ENCODE results near the gene CALHM1.

The CALHM1 gene

DNA sequence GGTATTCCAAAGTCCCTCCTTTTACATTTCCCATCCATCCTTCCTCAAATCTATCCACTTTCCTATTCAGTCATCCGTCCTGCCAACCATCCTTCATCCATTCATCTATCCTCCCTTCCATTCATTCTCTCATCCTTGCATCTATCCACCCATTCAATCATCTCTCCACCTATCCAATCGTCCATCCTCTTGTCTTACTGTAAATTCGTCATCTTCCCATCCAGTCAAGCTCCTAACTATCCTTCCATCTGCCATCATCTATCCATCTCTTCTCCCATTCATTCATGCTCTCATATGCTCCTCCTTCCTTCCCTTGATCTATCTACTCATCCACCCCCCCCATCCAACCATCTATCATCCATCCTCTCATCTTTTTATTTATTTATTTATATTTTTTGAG lies 15.4 kb upstream of the CALHM1 start:
- Mint-ChIP-seq H3K4me3 (no peak overlapping the region), H3K4me1 (ENCODE audit: low read depth) (peaks cover 44% of the 10 kb centered on the region)

DNA sequence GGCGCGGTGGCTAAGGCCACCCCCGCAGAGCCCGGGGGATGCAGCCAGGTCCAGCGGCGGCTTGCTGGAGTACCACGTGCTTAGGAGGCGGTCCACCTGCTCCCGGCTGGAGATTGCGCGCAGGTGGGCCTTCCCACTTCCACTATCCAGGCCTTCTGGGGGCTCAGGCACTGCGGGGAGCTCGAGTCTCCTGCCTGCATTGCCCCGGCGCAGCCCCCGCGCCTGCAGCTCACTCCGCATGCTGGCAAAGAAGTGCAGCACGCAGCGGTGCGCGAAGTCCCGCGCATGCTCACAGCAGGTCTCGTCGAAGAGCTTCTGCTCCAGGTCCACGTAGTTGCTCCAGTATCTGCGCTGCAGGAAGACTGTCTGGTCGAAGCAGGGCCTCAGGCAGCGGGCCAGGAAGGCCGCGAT lies 14.6 kb upstream of the CALHM1 start:
- Mint-ChIP-seq H3K9me3 (peaks cover 5% of the 10 kb centered on the region), H3K27ac (peak overlapping the region; percentile 37), H3K36me3 (ENCODE audit: low read depth) (peaks cover 13% of the 10 kb centered on the region), H3K4me1 (ENCODE audit: low read depth) (peaks cover 44% of the 10 kb centered on the region), H3K4me3 (no peak overlapping the region), H3K27me3 (ENCODE audit: low read depth) (no peaks in the 10 kb centered on the region)
- no peak for DNase-seq (ENCODE audit: low spot score)

More for the DNA sequence above, 15.4 kb upstream of the CALHM1 start:
- DNase-seq (ENCODE audit: low spot score): no peak
- peaks cover 5% of the 10 kb centered on the region for H3K9me3 Mint-ChIP-seq
- H3K36me3 Mint-ChIP-seq (ENCODE audit: low read depth): peaks cover 13% of the 10 kb centered on the region
- peak overlapping the region; percentile 43 for H3K27ac Mint-ChIP-seq
- H3K27me3 Mint-ChIP-seq (ENCODE audit: low read depth): no peaks in the 10 kb centered on the region

DNA sequence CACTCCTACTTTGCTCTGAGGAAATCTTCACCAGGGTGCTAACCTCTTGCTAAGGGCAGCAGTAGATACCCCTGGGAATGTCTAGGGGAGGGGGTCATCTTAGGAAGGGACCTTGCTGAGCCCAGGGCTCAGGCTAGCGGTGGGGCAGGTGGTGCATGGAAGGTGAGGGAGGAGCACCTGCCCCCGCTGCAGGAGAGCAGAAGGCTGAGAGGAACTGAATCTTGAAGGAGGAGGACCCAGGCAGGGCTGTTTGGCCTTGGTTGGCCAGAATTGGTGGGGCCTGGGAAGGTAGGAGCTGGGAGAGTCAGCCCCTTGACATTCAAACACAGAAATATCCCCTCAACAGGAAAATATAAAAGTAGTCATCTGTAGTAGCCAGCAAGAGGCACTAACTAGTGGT lies 13.3 kb upstream of the CALHM1 start:
- H3K4me3 Mint-ChIP-seq: peak overlapping the region; percentile 70
- H3K9me3 Mint-ChIP-seq: peaks cover 5% of the 10 kb centered on the region
- DNase-seq (ENCODE audit: low spot score): no peak
- peaks cover 51% of the 10 kb centered on the region for H3K4me1 Mint-ChIP-seq (ENCODE audit: low read depth)
- peaks cover 13% of the 10 kb centered on the region for H3K36me3 Mint-ChIP-seq (ENCODE audit: low read depth)
- no peaks in the 10 kb centered on the region for H3K27me3 Mint-ChIP-seq (ENCODE audit: low read depth)
- peak overlapping the region; percentile 95 for H3K27ac Mint-ChIP-seq

DNA sequence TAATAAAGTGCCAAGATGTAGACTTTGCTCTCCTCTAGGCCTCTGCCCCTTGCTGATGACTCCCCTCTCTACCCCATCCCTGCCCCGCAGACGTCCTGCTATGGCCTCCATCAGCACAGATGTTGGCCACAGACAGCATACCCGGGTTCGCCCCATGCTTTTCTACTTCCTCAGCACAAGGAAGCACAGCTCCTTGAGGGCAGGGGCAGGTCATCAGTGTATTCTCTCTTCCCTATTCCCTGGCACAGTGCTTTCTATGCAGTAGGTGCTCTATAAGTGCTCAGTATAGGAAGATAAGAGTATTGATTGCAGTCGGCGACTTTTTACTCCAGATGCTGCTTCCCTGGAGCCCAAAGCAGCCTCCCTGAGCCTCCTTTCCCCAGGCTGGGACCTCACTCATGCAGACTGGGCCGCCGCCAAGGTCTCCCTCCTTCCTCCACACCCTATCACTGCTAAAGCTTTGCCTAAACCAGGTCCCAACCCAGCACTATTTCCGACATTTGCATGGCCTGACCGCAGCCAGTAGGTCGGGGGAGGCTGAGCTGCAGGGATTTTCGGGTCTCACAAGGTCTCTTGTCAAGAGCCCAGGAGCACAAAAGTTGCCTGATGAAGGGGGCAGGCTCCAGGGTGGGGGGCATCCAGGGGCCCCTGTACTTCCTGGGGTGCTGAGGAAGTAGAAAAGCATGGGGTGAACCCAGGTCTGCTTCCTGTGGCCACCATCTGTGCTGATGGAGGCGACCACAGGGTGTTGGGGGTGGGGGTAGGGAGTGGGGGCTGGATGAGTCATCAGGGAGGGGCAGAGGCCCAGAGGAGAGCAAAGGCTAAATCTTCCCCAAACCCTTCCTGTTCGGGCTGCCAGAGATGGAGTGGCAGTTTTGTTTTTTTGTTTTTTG lies 12.3 kb upstream of the CALHM1 start:
- Mint-ChIP-seq H3K27ac (peak overlapping the region; percentile 95), H3K4me3 (peak overlapping the region; percentile 70), H3K4me1 (ENCODE audit: low read depth) (peaks cover 53% of the 10 kb centered on the region), H3K9me3 (peaks cover 5% of the 10 kb centered on the region), H3K27me3 (ENCODE audit: low read depth) (no peaks in the 10 kb centered on the region), H3K36me3 (ENCODE audit: low read depth) (peaks cover 13% of the 10 kb centered on the region)
- peak; percentile 70 for DNase-seq (ENCODE audit: low spot score)

DNA sequence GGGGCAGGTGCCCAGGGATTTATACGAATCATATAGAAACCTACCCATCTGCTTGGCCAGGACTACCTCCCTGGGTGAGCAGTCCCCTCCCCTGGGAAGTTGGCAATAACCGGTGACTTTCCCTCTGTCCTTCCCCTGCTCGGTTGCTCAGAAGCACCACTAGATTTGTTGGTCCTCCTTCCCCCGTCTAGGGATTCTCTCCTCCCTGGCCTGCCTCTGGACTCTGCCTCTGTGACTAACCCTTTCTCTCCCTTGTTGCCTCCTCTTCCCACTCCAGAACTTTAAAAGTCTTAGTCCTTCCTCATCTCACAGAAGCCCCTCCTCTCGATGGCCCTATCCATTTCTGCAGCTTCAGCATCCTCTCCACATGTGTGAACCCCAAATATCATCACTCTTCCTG lies 10.5 kb upstream of the CALHM1 start:
- no peak for DNase-seq (ENCODE audit: low spot score)
- peaks cover 51% of the 10 kb centered on the region for H3K4me1 Mint-ChIP-seq (ENCODE audit: low read depth)
- peaks cover 3% of the 10 kb centered on the region for H3K27me3 Mint-ChIP-seq (ENCODE audit: low read depth)
- H3K36me3 Mint-ChIP-seq (ENCODE audit: low read depth): peaks cover 13% of the 10 kb centered on the region
- H3K4me3 Mint-ChIP-seq: peak overlapping the region; percentile 0
- H3K27ac Mint-ChIP-seq: peak overlapping the region; percentile 49
- H3K9me3 Mint-ChIP-seq: peaks cover 5% of the 10 kb centered on the region

DNA sequence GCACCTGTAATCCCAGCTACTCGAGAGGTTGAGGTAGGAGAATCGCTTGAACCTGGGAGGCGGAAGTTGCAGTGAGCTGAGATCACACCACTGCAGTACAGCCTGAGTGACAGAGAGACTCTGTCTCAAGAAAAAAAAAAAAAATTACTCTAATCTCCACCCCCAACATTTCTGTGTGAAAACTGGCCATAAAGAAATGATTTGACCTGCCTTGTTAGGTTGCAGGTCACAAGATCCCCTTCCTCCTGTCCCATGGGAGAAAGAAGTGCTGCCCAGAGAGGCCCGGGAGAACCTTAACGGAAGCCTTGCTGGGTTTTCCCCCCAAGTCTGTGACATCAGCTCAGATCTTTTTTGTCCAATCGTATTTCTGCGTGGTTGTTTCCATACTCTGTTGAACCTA lies 8.7 kb upstream of the CALHM1 start:
- peaks cover 46% of the 10 kb centered on the region for H3K4me1 Mint-ChIP-seq (ENCODE audit: low read depth)
- DNase-seq (ENCODE audit: low spot score): no peak
- peaks cover 5% of the 10 kb centered on the region for H3K9me3 Mint-ChIP-seq
- no peak overlapping the region for H3K4me3 Mint-ChIP-seq
- H3K36me3 Mint-ChIP-seq (ENCODE audit: low read depth): peaks cover 11% of the 10 kb centered on the region
- peaks cover 5% of the 10 kb centered on the region for H3K27me3 Mint-ChIP-seq (ENCODE audit: low read depth)
- peak overlapping the region; percentile 66 for H3K27ac Mint-ChIP-seq

DNA sequence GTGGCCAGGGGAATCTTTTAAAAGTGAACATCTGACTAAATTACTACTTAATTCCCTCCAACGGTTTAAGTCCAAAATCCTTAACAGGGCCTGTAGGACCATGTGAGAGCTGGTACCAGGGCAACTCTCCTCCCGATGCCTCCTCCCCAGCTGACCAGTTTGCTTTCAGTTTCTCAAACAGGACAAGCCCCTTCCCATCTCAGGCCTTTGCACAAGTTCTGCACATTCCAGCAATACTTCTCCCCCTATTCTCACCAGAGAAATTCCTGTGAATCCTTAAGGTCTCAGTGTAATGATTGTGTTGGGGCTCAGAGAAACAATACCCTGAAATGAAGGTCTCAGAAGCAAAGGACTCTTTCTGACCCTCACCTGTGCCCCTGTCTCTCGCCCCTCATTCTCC lies 8.0 kb upstream of the CALHM1 start:
- peaks cover 40% of the 10 kb centered on the region for H3K4me1 Mint-ChIP-seq (ENCODE audit: low read depth)
- no peak for DNase-seq (ENCODE audit: low spot score)
- peaks cover 5% of the 10 kb centered on the region for H3K27me3 Mint-ChIP-seq (ENCODE audit: low read depth)
- H3K9me3 Mint-ChIP-seq: peaks cover 5% of the 10 kb centered on the region
- H3K27ac Mint-ChIP-seq: no peak overlapping the region
- H3K4me3 Mint-ChIP-seq: no peak overlapping the region
- peaks cover 11% of the 10 kb centered on the region for H3K36me3 Mint-ChIP-seq (ENCODE audit: low read depth)

DNA sequence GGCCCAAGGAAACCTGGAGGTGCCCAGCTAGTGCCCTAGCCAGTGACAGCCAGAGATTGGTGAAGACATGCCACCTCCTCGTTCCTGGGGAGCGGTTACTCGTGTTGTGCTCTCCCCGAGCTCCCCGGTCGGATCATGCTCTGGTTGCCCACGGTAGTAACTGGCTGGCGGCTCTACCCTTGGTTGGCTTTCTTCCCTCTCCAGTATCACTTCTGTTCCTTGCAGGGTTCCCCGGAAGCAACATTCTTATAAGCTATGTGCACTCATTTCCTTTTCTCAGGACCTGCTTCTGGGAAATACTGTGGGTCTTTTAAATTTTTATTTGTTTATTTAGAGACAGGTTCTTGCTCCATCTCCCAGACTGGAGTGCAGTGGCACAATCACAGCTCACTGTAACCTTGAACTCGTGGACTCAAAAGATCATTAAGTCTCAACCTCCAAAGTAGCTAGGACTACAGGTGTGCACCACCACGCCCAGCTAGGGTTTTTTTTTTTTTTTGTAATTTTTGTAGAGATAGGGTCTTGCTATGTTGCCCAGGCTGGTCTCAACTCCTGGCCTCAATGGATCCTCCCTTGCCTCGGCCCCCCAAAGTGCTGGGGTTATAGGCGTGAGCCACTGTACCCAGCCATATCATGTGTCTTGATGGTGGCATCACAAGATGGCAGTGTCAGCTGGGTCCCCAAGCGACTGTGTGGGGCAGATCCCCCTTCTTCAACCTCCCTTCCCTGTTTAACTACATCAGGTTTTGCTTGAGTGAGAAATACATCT lies 6.9 kb upstream of the CALHM1 start:
- Mint-ChIP-seq H3K36me3 (ENCODE audit: low read depth) (peaks cover 7% of the 10 kb centered on the region), H3K4me1 (ENCODE audit: low read depth) (peaks cover 31% of the 10 kb centered on the region), H3K27ac (no peak overlapping the region), H3K27me3 (ENCODE audit: low read depth) (peaks cover 5% of the 10 kb centered on the region), H3K9me3 (peaks cover 3% of the 10 kb centered on the region), H3K4me3 (no peak overlapping the region)
- DNase-seq (ENCODE audit: low spot score): no peak

DNA sequence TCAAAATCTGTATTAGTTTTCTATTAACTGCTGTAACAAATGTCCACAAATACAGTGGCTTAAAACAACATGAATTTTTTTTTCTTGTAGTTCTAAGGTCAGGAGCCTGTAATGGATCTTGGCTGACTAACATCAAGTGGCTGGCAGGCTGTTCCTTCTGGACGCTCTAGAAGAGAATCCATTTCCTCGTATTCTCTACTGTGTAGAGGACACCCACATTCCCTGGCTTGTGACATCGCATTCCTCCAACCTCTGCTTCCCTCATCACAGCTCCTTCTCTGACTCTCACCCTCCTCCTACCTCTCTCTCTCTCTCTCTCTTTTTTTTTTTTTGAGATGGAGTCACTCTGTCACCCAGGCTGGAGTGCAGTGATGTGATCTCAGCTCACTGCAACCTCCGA lies 4.8 kb upstream of the CALHM1 start:
- H3K9me3 Mint-ChIP-seq: no peaks in the 10 kb centered on the region
- H3K27me3 Mint-ChIP-seq (ENCODE audit: low read depth): peaks cover 5% of the 10 kb centered on the region
- no peak overlapping the region for H3K4me3 Mint-ChIP-seq
- no peak overlapping the region for H3K27ac Mint-ChIP-seq
- H3K36me3 Mint-ChIP-seq (ENCODE audit: low read depth): no peaks in the 10 kb centered on the region
- no peak for DNase-seq (ENCODE audit: low spot score)
- H3K4me1 Mint-ChIP-seq (ENCODE audit: low read depth): peaks cover 28% of the 10 kb centered on the region

DNA sequence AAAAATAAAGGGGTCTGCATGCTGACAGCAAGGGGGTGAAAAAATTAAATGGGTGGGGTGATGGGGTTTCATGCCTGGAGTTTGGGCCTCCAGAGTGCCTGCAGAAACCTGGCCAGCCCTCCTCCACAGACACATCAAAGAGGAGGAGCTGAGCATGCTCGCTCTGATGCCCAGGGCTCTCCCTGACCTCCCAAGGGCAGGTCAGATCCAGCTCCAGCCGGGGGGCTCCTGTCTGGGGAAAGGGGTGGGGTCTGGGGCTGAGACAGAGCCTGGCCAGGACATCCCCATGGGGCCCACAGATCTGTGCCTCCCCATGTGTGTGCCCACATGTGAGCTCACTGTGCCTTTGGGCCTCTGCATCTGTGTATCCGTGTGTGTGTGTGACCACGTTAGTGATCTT lies 915 bp upstream of the CALHM1 start:
- H3K27me3 Mint-ChIP-seq (ENCODE audit: low read depth): peaks cover 5% of the 10 kb centered on the region
- no peak for DNase-seq (ENCODE audit: low spot score)
- no peaks in the 10 kb centered on the region for H3K9me3 Mint-ChIP-seq
- H3K36me3 Mint-ChIP-seq (ENCODE audit: low read depth): no peaks in the 10 kb centered on the region
- H3K4me3 Mint-ChIP-seq: peak overlapping the region; percentile 28
- peaks cover 16% of the 10 kb centered on the region for H3K4me1 Mint-ChIP-seq (ENCODE audit: low read depth)
- no peak overlapping the region for H3K27ac Mint-ChIP-seq

DNA sequence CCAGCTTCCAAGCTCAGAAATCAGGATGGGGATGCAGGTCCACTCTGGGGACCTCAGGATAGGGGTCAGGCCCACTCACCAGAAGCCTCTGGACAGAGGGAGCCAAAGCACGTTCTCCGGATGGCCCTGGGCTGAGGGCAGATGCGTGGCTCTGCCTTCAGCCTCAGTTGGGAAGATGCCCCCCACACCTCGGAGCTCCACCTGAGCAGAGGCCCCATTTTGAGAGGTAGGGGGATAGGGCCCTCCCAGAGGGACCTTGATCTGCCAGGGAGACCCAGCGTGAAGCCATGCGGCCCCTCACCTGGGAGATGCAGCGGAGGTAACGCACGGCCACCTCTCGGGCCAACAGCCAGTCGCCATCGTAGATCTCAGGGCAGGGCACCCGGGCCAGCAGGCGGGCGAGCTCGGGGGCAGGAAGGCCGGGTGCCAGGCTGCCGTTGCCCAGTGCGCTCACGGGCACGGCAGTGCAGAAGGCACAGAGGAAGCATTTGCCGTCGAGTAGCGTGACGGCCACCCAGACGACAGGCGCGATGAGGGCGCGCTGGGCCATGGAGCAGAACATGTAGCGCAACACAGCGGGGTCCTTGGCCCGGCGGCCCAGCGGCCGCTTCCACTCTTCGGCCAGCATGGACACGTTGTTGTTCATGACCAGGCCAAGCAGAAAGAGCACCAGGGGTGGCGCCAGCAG lies 660 bp downstream of the CALHM1 start:
- Mint-ChIP-seq H3K27me3 (ENCODE audit: low read depth) (no peaks in the 10 kb centered on the region), H3K36me3 (ENCODE audit: low read depth) (no peaks in the 10 kb centered on the region), H3K27ac (no peak overlapping the region), H3K4me3 (no peak overlapping the region), H3K9me3 (no peaks in the 10 kb centered on the region), H3K4me1 (ENCODE audit: low read depth) (peaks cover 20% of the 10 kb centered on the region)
- DNase-seq (ENCODE audit: low spot score): no peak

DNA sequence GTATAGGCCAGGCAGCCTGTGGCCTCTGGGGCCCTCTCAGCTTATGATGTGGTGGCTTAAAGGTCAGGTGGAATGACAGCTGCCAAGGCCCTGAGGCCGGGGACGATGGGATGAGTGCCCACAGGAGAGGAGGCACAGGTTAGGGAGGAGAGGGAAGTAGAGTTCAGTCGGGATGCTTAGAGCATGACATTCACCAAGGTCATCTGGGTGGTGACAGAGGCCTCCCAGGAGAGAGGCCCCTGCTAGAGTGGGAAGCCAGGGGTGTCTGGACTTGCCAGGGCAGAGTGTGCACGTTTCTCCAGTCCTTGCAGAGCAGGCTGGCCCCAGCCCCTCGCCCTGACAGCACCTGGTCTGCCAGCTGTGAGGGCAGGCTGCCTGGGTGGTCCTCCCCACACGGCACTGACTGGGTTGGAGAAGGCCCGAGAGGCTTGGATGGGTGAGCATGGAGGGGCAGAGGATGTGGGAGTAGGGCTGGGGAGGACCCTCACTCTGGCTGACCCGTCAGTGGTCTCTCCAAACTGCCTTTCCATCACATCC lies 1.5 kb downstream of the CALHM1 start:
- H3K4me3 Mint-ChIP-seq: no peak overlapping the region
- no peak for DNase-seq (ENCODE audit: low spot score)
- H3K27me3 Mint-ChIP-seq (ENCODE audit: low read depth): no peaks in the 10 kb centered on the region
- peaks cover 24% of the 10 kb centered on the region for H3K4me1 Mint-ChIP-seq (ENCODE audit: low read depth)
- H3K9me3 Mint-ChIP-seq: no peaks in the 10 kb centered on the region
- no peaks in the 10 kb centered on the region for H3K36me3 Mint-ChIP-seq (ENCODE audit: low read depth)
- H3K27ac Mint-ChIP-seq: peak overlapping the region; percentile 60

DNA sequence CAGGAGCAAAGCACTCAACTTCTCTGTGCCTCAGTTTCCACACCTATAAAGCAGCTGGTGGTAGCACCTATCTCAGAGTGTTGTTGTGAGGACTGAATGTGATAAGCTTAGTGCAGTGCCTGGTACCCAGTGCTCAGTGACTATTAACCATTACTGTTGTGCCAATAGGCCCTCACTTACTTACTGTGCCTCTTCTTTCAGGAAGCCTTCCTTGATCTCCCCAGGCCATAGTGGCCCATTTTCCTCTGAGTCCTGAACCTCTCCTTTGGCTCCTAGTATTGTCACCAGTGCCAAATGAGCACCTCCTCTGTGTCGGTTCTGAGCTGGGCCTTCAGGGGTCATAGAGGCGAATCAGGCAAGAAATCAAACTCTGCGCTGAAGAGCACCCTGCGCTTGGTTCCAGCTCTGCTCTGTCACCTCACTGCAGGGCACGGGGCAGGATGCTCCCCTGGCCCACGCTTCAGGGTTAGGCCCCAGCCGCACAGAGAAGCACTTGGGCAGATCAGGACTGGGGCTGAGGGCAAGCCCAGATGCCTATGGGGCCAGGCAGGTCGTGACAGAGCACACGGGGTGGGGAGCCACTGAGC lies 2.5 kb downstream of the CALHM1 start:
- H3K4me1 Mint-ChIP-seq (ENCODE audit: low read depth): peaks cover 26% of the 10 kb centered on the region

More for the DNA sequence above, 2.5 kb downstream of the CALHM1 start:
- no peak for DNase-seq (ENCODE audit: low spot score)
- Mint-ChIP-seq H3K4me3 (no peak overlapping the region), H3K36me3 (ENCODE audit: low read depth) (peaks cover 3% of the 10 kb centered on the region), H3K27me3 (ENCODE audit: low read depth) (no peaks in the 10 kb centered on the region), H3K27ac (peak overlapping the region; percentile 26), H3K9me3 (no peaks in the 10 kb centered on the region)

All from T-helper 2 cell treated with Interferon-gamma antibody and Interleukin-4, amounts not matched to agents 5 μg/mL and 100 μg/mL, for 36 hours (primary cell).